ENCODE data around the gene FNBP1L. TPM values are rescaled to one million over a fixed set of nuclear protein-coding genes. Genes with fewer than 3 reads are reported as not detected.

FNBP1L gene
- total and polyA plus RNA-seq, 12 donors, result 10.7 to 41.4 (median 23.8) TPM

GRCh38 chr1:93521618-93522017, 73.7 kb downstream of the FNBP1L start:
- TF ChIP-seq CTCF (IDR thresholded peaks at IDR 0.05), result no peak
- Histone ChIP-seq H3K4me3 (no peak overlapping the region), H3K9me3 (no peaks in the 10 kb centered on the region), H3K27me3 (no peaks in the 10 kb centered on the region), H3K27ac (no peak overlapping the region), H3K4me1 (peaks cover 0 to 7% (median 0%) of the 10 kb centered on the region in 9 donors), H3K36me3 (peaks cover 0 to 22% (median 0%) of the 10 kb centered on the region in 9 donors)
- intact Hi-C loops (cut with DNase I), result no loop called here
- DNase-seq (no peak), ATAC-seq (no peak)
- 87 to 94% methylated on average over 2 of the region's 2 CpGs for WGBS, 2 donors

- no peak for TF ChIP-seq CTCF (IDR thresholded peaks at IDR 0.05)
- no peaks in the 10 kb centered on the region for H3K9me3 ChIP-seq
- H3K27ac ChIP-seq, result no peak overlapping the region
- no peak for DNase-seq
- peaks cover 0 to 22% (median 0%) of the 10 kb centered on the region in 9 donors for H3K36me3 ChIP-seq
- no peak for ATAC-seq
- intact Hi-C loops (cut with DNase I), result no loop called here
- 75 to 78% methylated on average over 4 of the region's 4 CpGs for WGBS, 2 donors
- H3K4me3 ChIP-seq, result no peak overlapping the region
- H3K27me3 ChIP-seq, result no peaks in the 10 kb centered on the region
- H3K4me1 ChIP-seq, result peaks cover 0 to 7% (median 0%) of the 10 kb centered on the region in 9 donors
These were observed 74.8 kb downstream of the FNBP1L start for GRCh38 chr1:93522721-93523120.

GRCh38 chr1:93525431-93525830, 77.5 kb downstream of the FNBP1L start:
- Histone ChIP-seq H3K27me3 (no peaks in the 10 kb centered on the region), H3K4me1 (peaks cover 0 to 7% (median 0%) of the 10 kb centered on the region in 9 donors), H3K9me3 (no peaks in the 10 kb centered on the region), H3K4me3 (no peak overlapping the region), H3K36me3 (peaks cover 0 to 38% (median 0%) of the 10 kb centered on the region in 9 donors), H3K27ac (no peak overlapping the region)
- no peak for TF ChIP-seq CTCF (IDR thresholded peaks at IDR 0.05)
- ATAC-seq (no peak), DNase-seq (no peak)
- intact Hi-C loops (cut with DNase I), result no loop called here
- 71 to 79% methylated on average over 1 of the region's 1 CpG for WGBS, 2 donors

GRCh38 chr1:93526431-93526830, 78.5 kb downstream of the FNBP1L start:
- intact Hi-C loops (cut with DNase I), result no loop called here
- H3K27me3 ChIP-seq, result no peaks in the 10 kb centered on the region
- no peak overlapping the region for H3K4me3 ChIP-seq
- no peak for ATAC-seq
- H3K27ac ChIP-seq, result peak overlapping the region in 1 of 10 donors; percentile 13
- H3K36me3 ChIP-seq, result peaks cover 0 to 44% (median 0%) of the 10 kb centered on the region in 9 donors
- H3K4me1 ChIP-seq, result peaks cover 0 to 7% (median 0%) of the 10 kb centered on the region in 9 donors
- no peaks in the 10 kb centered on the region for H3K9me3 ChIP-seq
- no peak for DNase-seq
- no peak for TF ChIP-seq CTCF (IDR thresholded peaks at IDR 0.05)
- WGBS, 2 donors, result 84 to 94% methylated on average over 2 of the region's 2 CpGs
